NCI-H2196 treated with DMSO at 0.1 percent for 48 hours (cell line): ENCODE results near the gene BPGM.
"Not testable (repeated sequence)": the region's sequence is repeated elsewhere in the genome, so short reads cannot be mapped to it uniquely, and the experiment has no call there.

Experiments
- DNase-seq: peaks from one replicate; lab custom pipeline; 2025; ENCODE audit not compliant: unreplicated experiment; lab: John Stamatoyannopoulos, UW

Gene BPGM

DNA sequence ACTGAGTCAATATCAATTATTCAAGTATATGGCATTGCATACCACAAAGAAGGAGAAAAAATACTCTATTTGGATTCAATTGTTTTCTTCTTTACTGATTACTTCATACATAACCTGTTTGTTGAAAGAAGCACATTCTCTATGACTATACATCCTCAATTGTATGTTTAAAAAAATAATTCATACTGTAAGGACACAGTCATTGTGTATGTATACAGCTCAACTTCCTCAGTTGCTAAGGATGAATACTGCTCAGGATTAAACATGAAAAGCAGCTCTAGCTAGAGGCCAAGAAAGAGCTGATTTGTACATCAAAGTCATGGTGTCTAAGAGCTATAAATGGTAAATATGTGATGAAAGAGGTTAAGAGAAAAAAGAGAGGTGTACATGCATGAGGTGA is 15.8 kb upstream of the BPGM start:
- no peak for DNase-seq

DNA sequence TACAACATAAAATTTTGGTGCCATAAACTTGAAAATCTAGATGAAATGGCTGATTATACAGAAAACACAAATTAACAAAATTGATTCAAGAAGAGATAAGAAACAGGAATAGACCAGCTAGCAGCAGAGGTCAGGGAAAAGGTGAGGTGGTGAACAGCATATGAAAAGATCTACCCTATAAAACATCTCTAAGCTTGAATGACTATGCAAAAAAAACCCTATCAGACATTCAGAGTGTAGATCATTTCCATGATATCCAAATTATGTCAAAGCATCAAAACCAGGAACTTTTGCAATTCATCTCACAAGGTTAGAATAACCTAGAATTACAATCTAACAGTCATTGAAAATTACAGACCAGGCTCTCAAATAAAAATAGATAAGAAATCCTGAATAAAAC is 14.6 kb upstream of the BPGM start:
- DNase-seq: no peak

DNA sequence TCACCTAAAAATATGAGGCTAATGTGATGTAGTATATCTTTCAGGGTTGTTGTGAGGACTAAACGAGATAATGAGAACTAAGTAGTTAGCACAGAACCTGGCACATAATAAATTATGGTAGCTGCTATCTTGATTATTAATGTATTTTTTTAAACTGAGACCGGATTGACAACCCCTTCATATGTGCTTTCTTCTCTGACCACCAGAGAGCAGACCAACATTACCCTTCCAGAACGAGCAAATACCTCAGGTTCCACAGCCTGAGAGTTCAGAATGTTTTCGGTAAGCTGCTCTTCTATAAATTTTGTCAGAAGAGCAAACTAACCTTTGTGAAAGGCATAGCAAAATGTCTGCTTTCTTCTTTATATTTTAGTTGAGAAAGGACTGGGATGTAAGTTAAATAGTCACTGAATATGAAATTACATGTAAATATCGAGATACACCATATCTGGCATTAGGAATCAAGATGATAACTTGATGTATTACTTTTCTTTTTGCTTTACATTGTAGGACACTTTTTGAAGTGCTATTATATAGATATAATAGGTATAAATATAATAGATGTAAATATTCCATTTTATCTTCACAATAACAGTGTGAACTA is 13.6 kb upstream of the BPGM start:
- no peak for DNase-seq

DNA sequence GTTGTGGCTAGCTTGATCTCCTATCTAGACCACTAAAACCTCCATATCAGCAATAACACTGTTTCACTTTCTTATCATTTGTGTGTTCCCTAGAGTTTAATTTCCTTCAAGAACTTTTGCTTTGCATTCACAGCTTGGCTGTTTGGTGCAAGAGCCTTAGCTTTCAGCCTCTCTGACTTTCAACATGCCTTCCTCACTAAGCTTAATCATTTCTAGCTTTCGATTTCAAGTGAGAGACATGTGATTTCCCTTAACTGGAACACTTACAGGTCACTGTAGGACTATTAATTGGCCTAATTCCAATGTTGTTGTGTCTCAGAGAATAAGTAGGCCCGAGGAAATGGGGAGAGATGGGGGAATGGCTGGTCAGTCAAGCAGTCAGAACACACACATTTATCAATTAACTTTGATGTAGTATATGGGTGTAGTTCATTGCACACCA is 10.6 kb upstream of the BPGM start:
- no peak for DNase-seq

DNA sequence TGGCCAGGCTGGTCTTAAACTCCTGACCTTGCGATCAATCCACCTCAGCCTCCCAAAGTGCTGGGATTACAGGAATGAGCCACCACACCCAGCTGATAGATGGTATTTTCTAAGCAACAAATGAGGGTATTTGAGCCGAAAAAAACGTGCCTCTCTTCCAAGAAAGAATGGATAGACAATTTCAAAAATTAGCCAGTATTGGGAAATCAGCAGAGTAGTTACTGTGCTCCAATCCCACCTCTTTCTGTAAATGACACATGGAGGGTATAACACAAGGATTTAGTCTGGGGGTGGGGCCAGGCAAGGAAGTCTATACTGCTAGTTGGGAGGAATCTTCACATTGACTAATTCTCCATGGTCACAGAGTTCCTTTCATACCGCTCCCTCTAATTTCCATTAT is 9.2 kb upstream of the BPGM start:
- DNase-seq: no peak

DNA sequence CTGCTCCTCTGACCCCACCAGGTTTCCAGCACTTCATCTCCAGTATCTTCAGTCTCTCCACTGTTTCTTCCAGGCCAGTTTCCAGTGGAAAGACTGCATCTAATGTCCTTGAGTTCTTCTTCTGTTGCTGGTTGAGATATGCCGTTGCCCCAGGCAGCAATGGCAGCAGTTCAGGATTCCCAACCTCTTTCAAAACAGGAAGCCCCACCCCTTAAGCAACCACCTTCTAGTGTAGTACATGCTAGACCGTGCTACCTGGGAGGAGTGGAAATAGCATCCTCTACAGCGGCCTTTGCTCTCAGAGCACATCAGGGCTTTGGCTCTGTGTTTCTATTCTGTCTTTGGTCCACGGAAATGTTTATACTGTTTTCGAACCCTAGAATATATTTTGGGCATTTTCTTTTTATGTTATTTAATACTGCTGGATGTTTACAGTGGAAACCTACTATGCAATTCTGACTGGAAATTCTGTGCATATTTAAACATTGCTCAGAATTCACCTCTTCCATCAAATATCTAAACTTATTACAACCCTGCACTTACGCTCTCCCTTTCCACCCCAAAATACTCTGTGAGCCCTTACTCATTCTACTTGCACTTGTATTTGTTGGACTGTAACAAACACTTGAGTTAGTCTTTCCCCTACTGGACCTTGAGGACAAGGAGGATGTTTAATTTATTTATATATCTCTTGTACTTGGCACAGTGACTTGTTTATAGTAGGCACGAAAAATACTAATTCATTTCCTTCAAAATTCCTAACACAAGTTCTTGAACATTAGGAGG is 8.5 kb upstream of the BPGM start:
- DNase-seq: no peak

DNA sequence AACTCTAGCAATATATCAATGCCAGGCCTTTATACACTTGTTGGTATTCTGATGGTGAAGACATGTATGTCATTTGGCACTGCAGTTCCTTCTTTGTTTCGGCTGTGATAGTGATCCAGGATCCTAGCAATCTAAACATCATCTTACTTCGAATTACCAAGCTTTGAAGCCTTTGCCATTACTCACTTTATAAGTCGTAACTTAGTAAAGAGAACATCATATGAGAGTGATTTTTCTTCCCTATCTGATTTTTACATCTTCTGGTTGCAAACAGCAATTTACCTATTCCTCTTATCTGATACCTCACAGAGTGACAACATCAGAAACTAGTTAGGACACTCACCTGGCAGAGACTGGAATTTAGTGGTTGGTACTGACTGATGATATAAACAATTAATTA is 7.6 kb upstream of the BPGM start:
- DNase-seq: no peak

DNA sequence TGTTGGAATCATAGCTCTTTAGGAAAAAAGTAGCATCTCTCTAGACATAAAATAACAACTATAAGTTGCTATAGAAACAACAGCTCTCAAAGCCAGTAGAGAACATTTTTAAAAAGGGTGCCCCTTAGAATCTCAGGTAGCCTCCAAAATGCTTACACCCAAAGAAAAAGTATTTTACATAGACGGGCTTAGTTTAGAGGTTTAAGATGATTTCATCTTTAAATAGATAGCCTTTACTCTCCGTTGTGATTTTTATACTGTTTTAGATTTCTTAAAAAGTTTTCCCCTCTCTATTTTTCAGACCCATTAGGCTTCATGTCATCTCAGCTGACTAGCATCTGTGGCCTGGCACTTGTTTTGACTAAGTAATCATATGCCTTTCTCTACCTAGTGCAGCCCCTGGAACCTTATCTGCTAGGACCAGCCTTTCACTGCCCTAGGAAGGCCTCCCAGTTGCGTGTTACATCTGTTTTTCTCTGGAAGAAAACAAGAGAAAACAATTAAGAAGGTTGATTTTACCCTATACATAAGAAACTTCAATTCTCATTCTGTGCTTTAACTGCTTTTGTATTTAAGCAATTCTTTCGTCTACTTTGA is 6.9 kb upstream of the BPGM start:
- no peak for DNase-seq

DNA sequence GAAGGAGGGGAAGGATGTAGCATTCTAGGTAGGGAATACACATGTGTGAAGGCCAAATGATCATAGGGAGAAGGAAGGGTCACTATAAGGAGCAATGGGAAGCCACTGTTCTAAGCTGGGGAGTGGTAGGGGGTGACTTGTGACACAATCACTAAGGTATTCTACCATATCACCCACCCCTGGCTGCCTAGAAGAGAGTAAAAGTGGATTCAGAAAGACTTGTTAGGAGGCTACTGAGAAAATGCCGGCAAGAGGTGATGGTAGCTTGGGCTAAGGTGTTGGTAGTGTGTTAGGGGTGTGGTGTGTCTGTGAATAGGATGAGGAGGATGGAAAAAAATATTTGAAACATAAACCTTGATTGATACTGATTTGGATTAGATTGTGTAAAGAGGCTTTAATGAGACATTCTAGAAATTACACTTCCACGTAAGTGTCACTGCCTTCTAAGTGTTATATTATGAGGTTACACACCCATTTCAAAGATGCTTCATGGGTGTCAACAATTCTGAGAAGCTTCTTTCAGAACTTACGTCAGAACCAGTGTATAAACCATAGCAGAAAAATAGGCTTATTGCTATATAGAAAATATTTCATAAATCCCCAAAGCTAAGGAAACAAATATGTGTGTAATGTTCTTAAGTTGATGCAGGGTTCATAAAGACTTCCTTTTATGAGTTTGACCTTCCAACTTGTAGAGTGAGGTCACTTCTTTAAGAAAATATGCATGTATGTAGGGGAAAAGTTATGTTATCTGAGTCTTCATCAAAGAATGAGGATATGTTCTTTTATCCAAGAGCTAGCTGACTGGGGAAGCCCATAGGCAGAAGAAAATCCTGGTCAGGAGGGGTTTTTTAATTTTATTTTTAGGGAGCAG is 5.6 kb upstream of the BPGM start:
- DNase-seq: no peak

DNA sequence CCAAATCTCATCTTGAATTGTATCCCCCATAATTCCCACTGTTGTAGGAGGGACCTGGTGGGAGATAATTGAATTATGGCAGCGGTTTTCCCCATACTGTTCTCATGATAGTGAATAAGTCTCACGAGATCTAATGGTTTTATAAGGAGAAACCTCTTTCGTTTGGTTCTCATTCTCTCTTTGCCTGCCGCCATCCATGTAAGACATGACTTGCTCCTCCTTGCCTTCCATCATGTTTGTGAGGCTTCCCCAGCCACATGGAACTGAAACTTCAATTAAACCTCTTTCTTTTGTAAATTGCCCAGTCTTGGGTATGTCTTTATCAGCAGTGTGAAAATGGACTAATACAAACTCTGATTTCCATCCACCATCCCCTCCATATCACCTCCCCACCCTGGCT is 4.7 kb upstream of the BPGM start:
- DNase-seq: not testable (repeated sequence)

DNA sequence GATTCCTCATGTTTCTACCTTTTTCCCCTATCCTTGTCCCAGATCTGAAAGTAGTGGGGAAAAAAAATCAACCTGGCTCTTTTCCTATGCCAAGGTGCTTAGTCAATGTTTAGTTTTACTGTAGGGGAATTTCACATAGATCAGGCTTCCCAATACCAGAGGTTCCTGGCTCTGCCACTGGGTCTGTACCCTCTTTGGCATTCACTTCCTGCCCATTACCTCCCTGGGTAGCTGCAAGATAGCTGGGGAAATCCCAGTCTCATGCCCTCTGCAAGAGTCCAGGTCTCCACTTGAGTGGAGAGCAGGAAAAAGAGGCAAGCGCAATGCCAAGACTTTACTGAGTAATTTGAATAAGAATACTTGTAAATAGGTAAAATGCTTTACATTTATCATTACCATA is 3.5 kb upstream of the BPGM start:
- DNase-seq: no peak

DNA sequence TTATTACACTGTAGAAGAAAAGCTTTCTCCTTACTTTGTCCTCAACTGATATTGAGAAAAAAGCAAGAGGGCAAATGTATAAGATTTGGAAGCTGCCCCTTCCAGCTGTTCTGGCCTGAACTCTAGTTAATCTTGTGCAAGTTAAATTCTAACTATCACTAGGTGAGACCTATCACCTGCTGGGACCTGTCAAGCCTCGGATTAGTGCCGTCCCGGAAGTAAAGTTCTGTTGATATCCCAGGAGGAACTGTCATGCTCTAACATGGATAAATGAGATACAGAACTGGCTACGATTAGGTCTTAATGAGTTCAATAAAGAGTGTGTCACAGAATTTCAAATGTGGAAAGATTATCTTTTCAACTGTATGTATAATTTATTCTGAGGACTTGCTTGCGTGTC is 1.2 kb upstream of the BPGM start:
- no peak for DNase-seq

DNA sequence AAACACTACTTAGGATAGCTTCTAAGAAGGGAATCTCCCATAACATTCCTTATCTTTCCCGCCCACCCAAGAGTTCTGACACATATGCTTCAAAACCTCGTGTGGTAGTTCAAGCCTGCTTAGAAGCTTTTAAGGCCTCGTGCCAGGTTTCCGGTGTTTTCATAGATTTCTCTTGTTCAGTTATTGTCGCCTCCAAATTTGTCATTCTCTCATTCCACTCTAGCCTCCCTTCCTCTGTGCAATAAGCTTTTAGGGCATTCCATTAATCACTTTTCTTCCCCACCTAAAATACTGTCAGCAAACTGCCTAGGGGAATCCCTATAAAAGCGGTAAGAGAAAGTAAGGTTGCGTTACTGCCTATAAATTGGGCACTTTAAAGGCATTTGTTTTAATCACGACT is 718 bp upstream of the BPGM start:
- no peak for DNase-seq

DNA sequence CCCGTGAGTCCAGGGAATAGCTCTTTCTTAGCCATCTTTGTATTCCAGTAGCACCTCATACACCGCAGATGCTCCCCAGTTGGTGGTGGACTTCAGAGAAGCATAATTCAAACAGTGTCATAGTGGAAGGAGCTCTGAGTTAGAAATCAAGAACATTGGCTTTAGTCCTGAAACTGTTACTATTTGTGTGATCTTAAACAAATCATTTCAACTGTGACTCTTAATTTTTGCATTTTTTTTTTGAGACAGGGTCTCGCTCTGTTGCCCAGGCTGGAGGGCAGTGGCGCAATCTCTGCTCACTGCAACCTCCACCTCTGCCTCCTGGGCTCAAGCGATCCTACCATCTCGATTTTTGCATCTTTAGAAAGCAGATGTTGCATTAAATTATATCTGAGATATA is 1.8 kb downstream of the BPGM start:
- no peak for DNase-seq

DNA sequence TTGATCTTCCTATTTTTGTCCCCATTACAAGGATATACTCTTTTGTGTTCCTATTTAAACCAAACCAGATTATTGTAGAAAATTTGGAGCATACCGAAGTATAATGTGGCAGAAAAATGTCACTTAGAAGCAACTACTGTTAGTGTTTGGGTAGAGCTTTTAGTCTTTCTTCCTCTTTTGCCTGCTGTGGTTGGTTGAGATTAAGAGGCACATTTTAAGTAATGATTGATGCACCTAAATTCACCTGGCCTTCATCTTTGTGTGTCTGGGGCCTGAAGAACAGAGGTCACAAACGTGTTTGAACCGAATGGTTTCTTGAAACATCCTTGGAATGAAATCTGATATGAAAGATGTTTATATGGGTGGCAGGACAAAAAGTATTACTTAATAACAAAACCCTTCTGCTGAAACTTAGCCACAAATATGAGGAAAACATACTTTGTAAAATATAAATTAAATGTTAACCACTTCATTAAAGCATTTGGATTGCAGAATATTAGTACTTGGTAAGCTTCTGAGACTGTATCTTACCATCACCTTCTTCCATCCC is 2.6 kb downstream of the BPGM start:
- DNase-seq: no peak

DNA sequence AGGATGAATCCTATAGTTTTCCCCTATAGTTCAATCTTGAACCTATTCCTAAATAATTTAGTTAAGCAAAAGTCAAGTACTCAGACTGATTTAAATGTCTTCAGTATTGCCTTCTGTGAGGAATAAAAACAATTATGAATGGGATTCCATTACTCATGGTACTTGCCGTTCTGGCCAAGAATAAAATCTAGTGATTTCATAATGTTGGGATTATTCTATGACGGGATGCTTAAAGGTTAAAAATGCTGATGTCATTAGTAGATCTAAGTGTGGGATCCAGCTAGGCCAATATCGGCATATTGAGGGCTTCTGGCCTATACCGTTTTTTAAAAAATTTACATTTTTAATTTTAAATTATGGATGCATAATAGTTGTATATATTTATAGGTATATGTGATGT is 5.3 kb downstream of the BPGM start:
- no peak for DNase-seq

DNA sequence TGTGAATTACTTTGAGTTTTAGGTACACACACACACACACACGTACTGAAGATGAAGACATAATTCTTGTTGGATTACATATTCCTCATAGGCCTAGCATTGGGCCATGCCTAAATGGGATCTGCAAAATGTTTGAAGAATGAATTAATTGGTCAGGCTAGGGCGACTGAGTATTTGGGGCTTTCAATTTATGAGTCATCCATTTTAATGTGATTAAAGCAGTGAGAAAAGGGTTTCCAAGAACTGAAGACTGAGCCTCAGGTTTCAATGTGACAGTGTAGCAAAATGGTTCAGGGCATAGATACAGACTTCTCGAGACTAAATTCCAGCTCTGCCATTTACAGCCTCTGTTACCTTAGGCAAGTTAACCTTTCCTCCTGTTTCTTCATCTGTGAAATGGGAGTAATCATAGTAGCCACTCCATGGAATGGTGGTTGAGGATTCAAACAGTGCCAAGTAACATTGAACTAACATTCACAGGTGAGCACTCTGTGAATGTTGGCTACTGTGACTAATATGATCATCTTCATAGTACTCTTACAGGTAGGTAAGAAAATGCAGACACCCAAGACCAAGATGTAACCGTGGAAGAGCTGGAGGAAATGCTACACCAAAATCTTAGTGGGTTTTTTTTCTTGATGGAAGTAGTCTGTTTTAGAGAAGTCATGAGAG is 7.6 kb downstream of the BPGM start:
- DNase-seq: no peak

DNA sequence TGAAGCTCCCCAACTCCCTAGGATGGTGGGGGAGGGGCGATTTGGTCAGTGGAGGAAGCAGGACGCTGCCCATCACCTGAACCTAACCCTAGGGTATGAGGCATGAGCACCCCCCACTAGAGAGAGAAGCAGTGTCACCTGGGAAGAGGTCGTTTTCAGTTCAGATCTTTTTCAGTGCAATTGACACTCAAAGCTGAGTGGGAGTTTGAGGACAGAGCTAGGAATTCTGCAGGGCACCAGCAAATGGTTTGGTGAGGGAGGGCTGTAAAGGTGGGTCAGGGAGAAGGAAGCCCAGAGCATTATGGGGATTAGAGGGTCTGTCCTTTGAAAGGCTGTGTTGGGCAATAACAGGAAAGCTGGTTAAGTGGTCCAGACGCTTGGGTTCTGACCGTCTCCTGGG is 10.9 kb downstream of the BPGM start:
- no peak for DNase-seq

DNA sequence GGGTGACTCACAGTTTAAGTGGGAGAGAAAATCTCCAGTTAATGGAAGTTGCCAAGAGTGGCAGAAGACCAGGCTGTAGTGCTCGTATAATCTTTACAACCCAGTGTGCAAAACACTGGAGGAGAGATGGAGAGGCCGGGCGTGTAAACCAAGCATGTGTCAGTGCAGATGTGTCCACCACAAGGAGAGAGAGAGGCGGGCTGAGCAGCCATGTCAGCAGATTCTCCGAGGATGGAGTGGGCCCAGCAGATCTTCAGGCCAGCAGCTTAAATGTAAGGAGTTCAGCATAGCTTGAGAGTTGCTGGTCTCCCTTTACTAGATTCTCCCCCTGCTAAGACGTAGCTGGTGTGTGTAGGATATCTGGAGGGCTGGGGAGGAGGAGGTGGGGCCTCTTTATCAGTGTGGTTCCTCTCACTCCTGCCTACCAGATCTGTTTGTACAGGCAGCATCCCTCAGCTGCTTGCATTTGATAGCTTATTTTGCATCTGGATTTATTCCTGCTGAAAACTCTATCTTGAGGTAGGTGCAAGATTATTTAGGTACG is 13.7 kb downstream of the BPGM start:
- DNase-seq: no peak

DNA sequence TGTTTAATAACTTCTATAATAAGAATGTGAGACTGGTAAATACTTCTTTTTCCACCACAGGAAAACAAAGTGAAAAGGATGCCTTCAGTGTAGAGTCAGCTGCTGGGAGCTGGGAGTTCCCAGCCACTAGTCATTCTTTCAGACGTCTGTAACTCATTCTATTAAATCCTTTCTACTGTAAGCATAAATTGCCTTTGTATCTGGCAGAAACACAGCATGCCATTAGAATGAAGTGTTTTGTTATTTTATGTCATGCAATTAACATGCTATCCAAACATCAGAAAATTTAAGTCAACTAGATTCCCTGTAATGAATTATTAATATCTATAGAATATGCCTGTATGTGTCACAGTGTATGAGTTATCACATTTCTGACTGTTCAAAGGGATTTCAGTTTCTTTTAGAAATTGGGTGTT is 14.3 kb downstream of the BPGM start:
- DNase-seq: no peak
